Measurements from ENCODE around the gene ADARB2. TPM values are rescaled to one million over a fixed set of nuclear protein-coding genes. Genes with fewer than 3 reads are reported as not detected.
A peak's percentile ranks its signal among the peaks of the same experiment; 100 is the strongest.

The ADARB2 gene
- total RNA-seq, 2 donors from 2014 or later = 1.1 to 1.8 TPM

DNA sequence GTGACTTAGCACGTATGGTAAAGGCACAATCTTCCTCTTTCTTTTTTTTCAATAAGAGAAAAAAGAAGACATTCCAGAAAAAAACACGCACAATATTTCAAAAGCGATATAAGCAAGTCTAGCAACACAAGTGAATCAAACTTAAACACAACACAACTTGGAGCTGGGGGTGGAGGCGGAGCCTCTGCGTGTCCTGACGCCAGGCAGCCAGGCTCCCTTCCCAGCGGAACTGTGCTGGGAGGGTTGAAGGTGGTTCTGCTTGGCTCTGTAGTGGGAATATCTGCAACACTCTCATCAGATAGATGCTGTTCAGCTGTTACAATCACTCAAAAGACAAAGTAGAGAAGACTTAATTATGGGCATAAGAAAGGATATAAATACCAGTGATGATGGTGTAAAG is 469.8 kb downstream of the ADARB2 start:
- no peaks in the 10 kb centered on the region for H3K36me3 Mint-ChIP-seq (ENCODE audit: low read depth)
- no peaks in the 10 kb centered on the region for H3K9me3 Mint-ChIP-seq
- Histone ChIP-seq H3K9me3 (ENCODE audit: control insufficient read depth, low read length) (no peaks in the 10 kb centered on the region), H3K9ac (ENCODE audit: extremely low read depth, low read length, poor library complexity, severe bottlenecking) (no peak overlapping the region), H3K4me3 (ENCODE audit: low read length) (no peak overlapping the region), H3K27me3 (ENCODE audit: control insufficient read depth, insufficient read depth, low read length, poor library complexity, severe bottlenecking) (no peaks in the 10 kb centered on the region), H3K27ac (ENCODE audit: low read depth, low read length) (no peak overlapping the region), H3K36me3 (ENCODE audit: control insufficient read depth, insufficient read depth, low read length) (no peaks in the 10 kb centered on the region), H3K4me1 (ENCODE audit: control insufficient read depth, insufficient read depth, low read length) (no peaks in the 10 kb centered on the region)
- no peaks in the 10 kb centered on the region for H3K27me3 Mint-ChIP-seq (ENCODE audit: insufficient read depth)
- no peak overlapping the region for H3K27ac Mint-ChIP-seq
- WGBS, 2 experiments (ENCODE audit: insufficient coverage in 1 of 2, insufficient read length in 1 of 2) = 75 to 100% methylated on average over 1 to 7 of the region's 7 CpGs
- H3K4me1 Mint-ChIP-seq = peaks cover 1% of the 10 kb centered on the region
- TF ChIP-seq, protein P1, sequence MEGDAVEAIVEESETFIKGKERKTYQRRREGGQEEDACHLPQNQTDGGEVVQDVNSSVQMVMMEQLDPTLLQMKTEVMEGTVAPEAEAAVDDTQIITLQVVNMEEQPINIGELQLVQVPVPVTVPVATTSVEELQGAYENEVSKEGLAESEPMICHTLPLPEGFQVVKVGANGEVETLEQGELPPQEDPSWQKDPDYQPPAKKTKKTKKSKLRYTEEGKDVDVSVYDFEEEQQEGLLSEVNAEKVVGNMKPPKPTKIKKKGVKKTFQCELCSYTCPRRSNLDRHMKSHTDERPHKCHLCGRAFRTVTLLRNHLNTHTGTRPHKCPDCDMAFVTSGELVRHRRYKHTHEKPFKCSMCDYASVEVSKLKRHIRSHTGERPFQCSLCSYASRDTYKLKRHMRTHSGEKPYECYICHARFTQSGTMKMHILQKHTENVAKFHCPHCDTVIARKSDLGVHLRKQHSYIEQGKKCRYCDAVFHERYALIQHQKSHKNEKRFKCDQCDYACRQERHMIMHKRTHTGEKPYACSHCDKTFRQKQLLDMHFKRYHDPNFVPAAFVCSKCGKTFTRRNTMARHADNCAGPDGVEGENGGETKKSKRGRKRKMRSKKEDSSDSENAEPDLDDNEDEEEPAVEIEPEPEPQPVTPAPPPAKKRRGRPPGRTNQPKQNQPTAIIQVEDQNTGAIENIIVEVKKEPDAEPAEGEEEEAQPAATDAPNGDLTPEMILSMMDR (conservative IDR thresholded peaks at IDR 0.05) = no peak
- peak; percentile 59 for DNase-seq
- no peak overlapping the region for H3K4me3 Mint-ChIP-seq

DNA sequence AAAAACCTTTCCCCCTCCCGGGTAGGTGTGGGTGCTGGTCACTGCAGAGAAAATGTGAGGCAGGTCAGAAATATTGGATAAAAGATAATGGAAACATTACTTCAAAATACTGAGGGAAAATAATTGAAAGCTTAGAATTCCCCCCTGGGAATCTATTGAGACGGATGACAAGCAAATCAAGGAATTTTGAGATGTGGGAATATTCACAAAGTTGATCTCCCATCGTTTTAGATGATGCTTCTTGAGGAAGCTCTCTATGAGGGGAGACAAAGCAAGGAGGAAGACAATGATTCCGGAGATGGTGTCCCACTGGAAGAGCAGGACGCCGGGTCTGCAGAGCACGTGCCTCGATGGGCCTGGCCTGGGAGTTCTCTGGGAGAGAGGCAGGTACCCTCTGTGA is 470.2 kb downstream of the ADARB2 start:
- Mint-ChIP-seq H3K36me3 (ENCODE audit: low read depth) (no peaks in the 10 kb centered on the region), H3K27me3 (ENCODE audit: insufficient read depth) (no peaks in the 10 kb centered on the region), H3K4me1 (peaks cover 1% of the 10 kb centered on the region), H3K27ac (no peak overlapping the region), H3K9me3 (peaks cover 3% of the 10 kb centered on the region), H3K4me3 (no peak overlapping the region)
- no peak overlapping the region for H3K27ac ChIP-seq (ENCODE audit: low read depth, low read length)
- no peak overlapping the region for H3K4me3 ChIP-seq (ENCODE audit: low read length)
- H3K4me1 ChIP-seq (ENCODE audit: control insufficient read depth, insufficient read depth, low read length) = no peaks in the 10 kb centered on the region
- no peaks in the 10 kb centered on the region for H3K9me3 ChIP-seq (ENCODE audit: control insufficient read depth, low read length)
- no peaks in the 10 kb centered on the region for H3K27me3 ChIP-seq (ENCODE audit: control insufficient read depth, insufficient read depth, low read length, poor library complexity, severe bottlenecking)
- H3K9ac ChIP-seq (ENCODE audit: extremely low read depth, low read length, poor library complexity, severe bottlenecking) = no peak overlapping the region
- no peaks in the 10 kb centered on the region for H3K36me3 ChIP-seq (ENCODE audit: control insufficient read depth, insufficient read depth, low read length)
- TF ChIP-seq, protein P1 (conservative IDR thresholded peaks at IDR 0.05) = no peak
- no peak for DNase-seq
- WGBS, 2 experiments (ENCODE audit: insufficient coverage in 1 of 2, insufficient read length in 1 of 2) = 89 to 100% methylated on average over 7 of the region's 8 CpGs

DNA sequence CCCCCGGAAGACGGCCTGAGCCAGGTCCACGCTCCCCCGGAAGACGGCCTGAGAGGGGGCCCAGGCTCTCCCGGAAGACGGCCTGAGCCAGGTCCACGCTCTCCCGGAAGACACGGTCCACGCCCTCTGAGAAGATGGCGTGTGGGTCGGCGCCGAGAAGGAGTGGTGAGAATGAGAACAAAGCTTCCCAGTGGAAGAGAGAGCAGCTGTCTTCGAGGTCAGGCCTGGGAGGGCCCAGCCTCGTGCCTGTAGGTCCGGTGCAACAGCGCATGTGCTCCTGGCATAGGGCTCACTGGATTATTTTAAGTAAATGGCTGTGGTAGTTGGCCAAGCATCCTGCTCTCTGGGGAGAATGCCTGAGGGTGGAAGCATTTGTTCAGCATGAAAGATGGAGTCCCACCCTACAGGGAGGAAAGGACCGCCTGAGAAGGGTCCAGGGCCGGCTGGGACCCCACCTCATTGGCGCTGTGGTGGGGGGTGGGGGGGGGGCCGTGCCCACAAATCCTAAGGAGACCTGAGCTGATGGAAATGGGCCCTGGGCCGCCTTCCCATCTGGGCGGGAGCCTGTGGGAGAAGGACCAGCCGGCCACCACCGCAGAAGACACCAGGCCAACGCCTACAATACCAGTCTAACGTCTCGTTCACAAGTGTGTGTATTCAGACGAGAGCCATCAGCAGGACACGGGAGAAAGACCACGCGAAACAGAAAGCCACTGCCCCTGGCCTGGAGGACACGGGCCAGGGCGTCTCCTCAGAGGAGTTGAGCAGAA is 471.1 kb downstream of the ADARB2 start:
- H3K36me3 ChIP-seq (ENCODE audit: control insufficient read depth, insufficient read depth, low read length) = no peaks in the 10 kb centered on the region
- no peaks in the 10 kb centered on the region for H3K36me3 Mint-ChIP-seq (ENCODE audit: low read depth)
- no peak overlapping the region for H3K9ac ChIP-seq (ENCODE audit: extremely low read depth, low read length, poor library complexity, severe bottlenecking)
- no peak overlapping the region for H3K27ac ChIP-seq (ENCODE audit: low read depth, low read length)
- H3K27me3 Mint-ChIP-seq (ENCODE audit: insufficient read depth) = no peaks in the 10 kb centered on the region
- H3K9me3 ChIP-seq (ENCODE audit: control insufficient read depth, low read length) = no peaks in the 10 kb centered on the region
- H3K4me3 ChIP-seq (ENCODE audit: low read length) = no peak overlapping the region
- TF ChIP-seq, protein P1 (conservative IDR thresholded peaks at IDR 0.05) = no peak
- peak; percentile 36 for DNase-seq
- H3K9me3 Mint-ChIP-seq = peaks cover 6% of the 10 kb centered on the region
- peaks cover 1% of the 10 kb centered on the region for H3K4me1 Mint-ChIP-seq
- 94 to 96% methylated on average over 34 to 36 of the region's 36 CpGs for WGBS, 2 experiments (ENCODE audit: insufficient coverage in 1 of 2, insufficient read length in 1 of 2)
- no peak overlapping the region for H3K4me3 Mint-ChIP-seq
- H3K4me1 ChIP-seq (ENCODE audit: control insufficient read depth, insufficient read depth, low read length) = no peaks in the 10 kb centered on the region
- no peaks in the 10 kb centered on the region for H3K27me3 ChIP-seq (ENCODE audit: control insufficient read depth, insufficient read depth, low read length, poor library complexity, severe bottlenecking)
- H3K27ac Mint-ChIP-seq = no peak overlapping the region
